Heart left ventricle (tissue), 13 donors: ENCODE results near the gene CRACDL.

Experiments
- POLR2A ChIP-seq, 2 donors: fragments of 450-650 bp; IDR thresholded peaks; one replicate each; pipeline ENCODE4 v1.6.1; 2017; ENCODE audit warnings: antibody characterized with exemption in 2 of 2, mild to moderate bottlenecking in 2 of 2, moderate library complexity in 2 of 2
- TF ChIP-seq, protein P1 (sequence below), 12 donors: fragments of 200-600 bp; sonication (generic) in 4 of 12; IDR thresholded peaks; one replicate each; pipeline versions ENCODE4 v1.5.0 to v1.8.0; 2018 to 2022; ENCODE audit warnings: antibody characterized with exemption in 12 of 12, mild to moderate bottlenecking in 5 of 12
- donor health status: ischemic (EF 13 %, LVEDD 7.1; RV severe dilation, severe dysfunction).
- donor health status: DM: no; HTN: yes; CAD: no.
- donor health status: DM: no; HTN: no; CAD: no.
- donor health status: ischemic (EF 25% LVEDD 6.9; RV normal size, moderate dysfunction).
- donor health status: ischemic (EF 25% LVEDD 5.7; RV mildly dilated, moderate dysfunction).
- donor health status: ischemic (EF 35%, LVEDD 5.7; RV mildly dilated, moderate dysfunction).
- donor health status: nonischemic (EF 11% LVEDD 7.7; RV severe dilation, severe dysfunction).
- donor health status: DM: yes; HTN: yes; CAD: no.
- donor health status: PGD.
- donor health status: ischemic (EF 29% LVEDD 5.4; RV normal size, mild dysfunction).
- donor health status: nonischemic (EF 23%, LVEDD 6.1; RV moderate dilation, normal function).

GRCh38 chr2:98846041-98846440, 90.0 kb downstream of the CRACDL start:
- TF ChIP-seq, protein P1, sequence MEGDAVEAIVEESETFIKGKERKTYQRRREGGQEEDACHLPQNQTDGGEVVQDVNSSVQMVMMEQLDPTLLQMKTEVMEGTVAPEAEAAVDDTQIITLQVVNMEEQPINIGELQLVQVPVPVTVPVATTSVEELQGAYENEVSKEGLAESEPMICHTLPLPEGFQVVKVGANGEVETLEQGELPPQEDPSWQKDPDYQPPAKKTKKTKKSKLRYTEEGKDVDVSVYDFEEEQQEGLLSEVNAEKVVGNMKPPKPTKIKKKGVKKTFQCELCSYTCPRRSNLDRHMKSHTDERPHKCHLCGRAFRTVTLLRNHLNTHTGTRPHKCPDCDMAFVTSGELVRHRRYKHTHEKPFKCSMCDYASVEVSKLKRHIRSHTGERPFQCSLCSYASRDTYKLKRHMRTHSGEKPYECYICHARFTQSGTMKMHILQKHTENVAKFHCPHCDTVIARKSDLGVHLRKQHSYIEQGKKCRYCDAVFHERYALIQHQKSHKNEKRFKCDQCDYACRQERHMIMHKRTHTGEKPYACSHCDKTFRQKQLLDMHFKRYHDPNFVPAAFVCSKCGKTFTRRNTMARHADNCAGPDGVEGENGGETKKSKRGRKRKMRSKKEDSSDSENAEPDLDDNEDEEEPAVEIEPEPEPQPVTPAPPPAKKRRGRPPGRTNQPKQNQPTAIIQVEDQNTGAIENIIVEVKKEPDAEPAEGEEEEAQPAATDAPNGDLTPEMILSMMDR (IDR thresholded peaks at IDR 0.05): no peak
- no peak for TF ChIP-seq POLR2A (IDR thresholded peaks at IDR 0.05)
